GM20000 (cell line): ENCODE results near the gene NAGPA.

Experiments used
- DNase-seq: peaks from one replicate; pipeline ENCODE4 v3.0.0; 2012; ENCODE audit warnings: low spot score
- TF ChIP-seq, protein P1 (sequence below): IDR thresholded peaks from 2 replicates; pipeline ENCODE4 v1.5.1; 2012; ENCODE audit warnings: mild to moderate bottlenecking, control low read depth; ENCODE audit errors: extremely low read depth, missing control alignments

NAGPA gene

DNA sequence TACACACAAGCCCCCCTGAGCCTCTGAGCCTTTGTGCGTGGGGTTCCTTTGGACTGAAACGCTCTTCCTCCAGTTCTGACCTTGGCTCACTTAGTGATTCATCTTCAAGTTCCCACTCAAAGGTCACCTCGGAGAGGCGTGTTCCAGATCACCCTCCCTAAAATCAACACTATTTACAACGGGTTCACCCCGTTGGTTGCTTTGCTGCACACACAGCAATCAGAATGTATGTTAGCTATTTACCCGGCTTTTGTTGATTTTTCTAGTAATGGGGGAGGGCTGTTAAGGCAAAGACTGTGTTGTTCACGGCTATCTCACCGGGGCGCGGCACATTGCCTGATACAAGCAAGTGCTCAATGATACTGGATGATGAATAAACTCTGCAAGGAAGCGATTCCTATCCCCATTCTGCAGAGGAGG is 977 bp downstream of the NAGPA start:
- no peak for DNase-seq
- TF ChIP-seq, protein P1, sequence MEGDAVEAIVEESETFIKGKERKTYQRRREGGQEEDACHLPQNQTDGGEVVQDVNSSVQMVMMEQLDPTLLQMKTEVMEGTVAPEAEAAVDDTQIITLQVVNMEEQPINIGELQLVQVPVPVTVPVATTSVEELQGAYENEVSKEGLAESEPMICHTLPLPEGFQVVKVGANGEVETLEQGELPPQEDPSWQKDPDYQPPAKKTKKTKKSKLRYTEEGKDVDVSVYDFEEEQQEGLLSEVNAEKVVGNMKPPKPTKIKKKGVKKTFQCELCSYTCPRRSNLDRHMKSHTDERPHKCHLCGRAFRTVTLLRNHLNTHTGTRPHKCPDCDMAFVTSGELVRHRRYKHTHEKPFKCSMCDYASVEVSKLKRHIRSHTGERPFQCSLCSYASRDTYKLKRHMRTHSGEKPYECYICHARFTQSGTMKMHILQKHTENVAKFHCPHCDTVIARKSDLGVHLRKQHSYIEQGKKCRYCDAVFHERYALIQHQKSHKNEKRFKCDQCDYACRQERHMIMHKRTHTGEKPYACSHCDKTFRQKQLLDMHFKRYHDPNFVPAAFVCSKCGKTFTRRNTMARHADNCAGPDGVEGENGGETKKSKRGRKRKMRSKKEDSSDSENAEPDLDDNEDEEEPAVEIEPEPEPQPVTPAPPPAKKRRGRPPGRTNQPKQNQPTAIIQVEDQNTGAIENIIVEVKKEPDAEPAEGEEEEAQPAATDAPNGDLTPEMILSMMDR, result no peak

DNA sequence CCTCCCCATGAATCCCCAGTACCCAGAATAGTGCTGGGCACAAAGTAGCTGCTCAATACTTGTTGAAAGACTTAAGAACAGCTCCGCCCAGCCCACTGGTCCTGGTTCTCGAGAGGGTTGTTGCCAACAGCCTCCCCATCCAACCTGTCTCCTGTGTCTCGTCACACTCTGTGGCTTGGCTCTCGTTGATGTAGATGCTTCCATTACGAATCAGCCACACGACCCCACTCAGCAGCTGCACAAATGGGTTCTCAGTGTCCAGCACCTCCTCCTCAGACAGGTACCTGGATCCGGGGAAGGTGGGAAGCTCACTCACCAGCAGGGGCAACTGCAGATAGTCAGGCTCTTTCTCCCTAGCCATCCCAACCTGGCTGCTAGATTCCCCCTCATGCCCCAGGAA is 2.1 kb downstream of the NAGPA start:
- TF ChIP-seq, protein P1, result no peak
- DNase-seq, result no peak

DNA sequence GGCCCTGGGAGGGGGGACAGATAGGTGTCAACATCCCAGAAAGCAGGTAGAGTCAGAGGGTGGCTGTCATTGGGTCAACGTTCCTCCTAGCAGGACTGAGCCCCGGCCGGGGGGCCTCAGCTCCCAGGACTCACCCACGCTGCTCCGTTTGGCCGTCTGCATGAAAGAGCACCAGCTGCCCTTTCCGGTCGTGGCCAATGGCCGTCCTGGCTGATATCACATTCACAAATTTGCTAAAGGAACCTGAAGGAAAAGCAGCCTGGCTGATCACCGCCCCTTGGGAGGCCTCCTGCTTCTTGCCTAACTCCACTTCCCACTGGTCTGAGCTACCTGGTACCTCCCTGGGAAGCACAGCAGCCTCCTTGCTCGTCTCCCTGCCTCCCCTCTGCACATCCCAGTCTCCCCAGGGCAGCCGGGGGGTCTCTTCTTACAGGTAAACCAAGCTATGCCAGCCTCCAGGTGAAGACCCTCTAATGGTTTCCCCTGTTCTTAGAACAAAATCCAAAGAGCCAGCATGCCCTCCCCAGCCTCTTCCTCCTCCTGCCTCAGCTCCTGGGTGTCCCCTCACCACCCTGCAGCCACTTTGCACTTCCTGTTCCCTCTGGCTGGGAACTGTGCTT is 3.4 kb downstream of the NAGPA start:
- TF ChIP-seq, protein P1, result no peak
- no peak for DNase-seq

DNA sequence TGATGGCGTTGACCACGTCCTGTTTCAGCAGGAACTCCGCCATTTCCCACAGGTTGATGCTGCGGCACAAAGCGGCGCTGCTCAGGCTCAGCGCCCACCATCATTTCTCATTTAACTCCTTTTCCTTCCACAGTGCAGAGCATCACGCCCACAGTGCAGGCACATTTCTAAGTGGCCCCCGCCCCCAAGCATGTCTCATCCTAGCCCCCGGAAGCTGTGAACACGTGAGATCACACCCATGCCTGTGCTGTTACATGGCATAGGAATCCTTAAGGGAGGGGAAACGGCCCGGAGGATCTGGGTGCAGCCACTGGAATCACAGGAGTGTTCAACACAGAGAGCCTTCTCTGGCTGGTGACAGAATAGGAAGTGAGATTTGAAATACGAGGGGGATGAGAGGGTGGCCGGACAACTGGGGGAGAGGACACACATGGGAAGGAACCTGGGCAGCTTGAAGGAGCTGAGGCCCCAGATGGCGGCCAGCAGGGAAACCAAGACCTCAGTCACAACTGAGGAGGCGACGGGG is 4.7 kb downstream of the NAGPA start:
- TF ChIP-seq, protein P1, result no peak
- no peak for DNase-seq

DNA sequence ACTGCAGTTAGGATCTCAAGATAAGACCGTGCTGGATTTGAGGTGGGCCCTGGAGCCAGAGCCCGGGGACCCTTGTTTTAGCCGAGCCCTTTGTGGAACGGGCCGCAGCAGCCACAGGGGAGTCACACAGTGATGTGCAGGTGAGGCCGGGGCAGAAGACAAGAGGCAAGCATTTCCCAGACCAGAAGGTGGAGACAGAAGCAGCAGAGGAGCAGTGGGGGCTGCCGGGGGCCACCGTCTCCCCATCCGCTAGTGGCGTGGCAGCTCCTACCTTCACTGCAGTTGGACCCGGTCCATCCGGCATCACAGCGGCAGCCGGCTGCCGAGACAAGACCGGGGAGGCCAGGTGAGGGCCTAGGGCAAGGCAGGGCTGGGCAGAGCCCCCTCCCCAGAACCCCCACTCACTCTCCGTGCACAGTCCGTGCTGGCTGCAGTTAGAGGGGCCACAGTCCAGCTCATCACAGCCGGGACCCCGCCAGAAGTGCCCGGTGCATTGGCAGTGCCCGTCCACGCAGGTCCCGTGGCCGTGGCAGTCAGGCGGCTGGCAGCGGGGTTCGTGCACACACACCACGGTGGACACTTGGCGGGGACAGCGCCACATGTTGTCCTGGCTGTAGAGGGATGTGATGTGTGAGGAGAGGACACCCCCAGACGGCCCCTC is 6.0 kb downstream of the NAGPA start:
- DNase-seq, result no peak
- TF ChIP-seq, protein P1, result no peak

DNA sequence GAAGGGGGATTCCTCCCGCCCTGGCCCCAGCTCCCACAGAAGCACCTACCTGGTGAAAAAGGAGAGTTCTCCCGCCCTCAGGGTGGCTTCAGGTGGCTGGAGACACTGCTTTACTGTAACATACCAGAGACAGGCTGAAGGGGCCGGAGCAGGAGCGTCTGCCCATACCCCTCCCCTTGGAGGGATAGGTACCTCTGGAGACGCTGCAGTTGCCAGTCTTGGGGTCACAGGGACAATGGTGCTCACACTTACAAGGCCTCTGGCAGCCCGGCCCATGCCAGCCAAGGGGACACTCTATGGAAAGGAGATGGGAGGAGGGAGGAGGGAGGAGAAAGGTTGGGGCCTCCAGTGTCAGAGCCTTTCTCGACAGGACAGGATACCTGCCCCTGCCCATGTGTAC is 6.6 kb downstream of the NAGPA start:
- TF ChIP-seq, protein P1, result no peak
- no peak for DNase-seq

DNA sequence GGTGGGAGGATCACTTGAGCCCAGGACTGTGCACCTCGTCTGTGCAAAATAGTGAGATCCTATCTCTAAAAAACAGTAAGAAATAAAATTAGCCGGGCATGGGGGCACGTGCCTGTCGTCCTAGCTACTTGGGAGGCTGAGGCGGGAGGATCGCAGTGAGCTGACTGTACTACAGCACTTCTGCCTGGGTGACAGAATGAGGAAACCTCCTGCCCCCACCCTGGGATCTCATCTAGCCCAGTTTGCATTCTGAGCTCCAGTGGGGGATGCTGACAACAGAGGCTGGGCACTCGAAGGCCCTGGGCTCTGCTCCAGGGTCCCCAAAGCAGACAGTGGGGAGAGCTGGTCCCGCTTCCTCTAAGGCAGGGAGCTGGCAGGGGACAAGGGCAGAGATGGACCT is 7.1 kb downstream of the NAGPA start:
- DNase-seq, result no peak
- TF ChIP-seq, protein P1, result no peak
